Measurements from ENCODE around the gene PDE4D.

DNA sequence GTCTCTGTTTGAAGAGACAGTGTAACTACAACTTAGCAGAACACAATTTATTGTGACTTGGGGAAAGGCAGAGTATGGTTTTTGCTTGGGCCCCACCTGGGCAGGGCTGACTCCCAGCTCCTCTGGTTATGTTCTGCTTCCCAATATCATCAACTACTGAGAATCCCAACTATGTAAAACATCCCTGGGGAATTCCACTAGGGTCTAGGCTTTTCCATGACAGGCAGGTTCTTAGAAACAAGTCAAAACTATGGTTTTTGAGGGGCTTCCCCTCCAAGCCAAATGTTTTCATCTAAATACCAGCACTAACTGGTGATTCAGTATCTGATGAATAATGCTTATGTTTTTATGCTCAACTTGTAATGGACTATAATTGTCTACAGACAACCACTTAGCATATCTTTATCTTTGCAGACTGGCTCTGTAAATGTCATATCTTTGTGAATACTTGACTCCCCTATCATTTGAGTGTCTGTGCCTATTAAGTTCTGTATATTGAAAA, 409.5 kb downstream of the PDE4D start:
- TF ChIP-seq EP300 (IDR thresholded peaks at IDR 0.05): no peak
- TF ChIP-seq, protein P1, sequence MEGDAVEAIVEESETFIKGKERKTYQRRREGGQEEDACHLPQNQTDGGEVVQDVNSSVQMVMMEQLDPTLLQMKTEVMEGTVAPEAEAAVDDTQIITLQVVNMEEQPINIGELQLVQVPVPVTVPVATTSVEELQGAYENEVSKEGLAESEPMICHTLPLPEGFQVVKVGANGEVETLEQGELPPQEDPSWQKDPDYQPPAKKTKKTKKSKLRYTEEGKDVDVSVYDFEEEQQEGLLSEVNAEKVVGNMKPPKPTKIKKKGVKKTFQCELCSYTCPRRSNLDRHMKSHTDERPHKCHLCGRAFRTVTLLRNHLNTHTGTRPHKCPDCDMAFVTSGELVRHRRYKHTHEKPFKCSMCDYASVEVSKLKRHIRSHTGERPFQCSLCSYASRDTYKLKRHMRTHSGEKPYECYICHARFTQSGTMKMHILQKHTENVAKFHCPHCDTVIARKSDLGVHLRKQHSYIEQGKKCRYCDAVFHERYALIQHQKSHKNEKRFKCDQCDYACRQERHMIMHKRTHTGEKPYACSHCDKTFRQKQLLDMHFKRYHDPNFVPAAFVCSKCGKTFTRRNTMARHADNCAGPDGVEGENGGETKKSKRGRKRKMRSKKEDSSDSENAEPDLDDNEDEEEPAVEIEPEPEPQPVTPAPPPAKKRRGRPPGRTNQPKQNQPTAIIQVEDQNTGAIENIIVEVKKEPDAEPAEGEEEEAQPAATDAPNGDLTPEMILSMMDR (IDR thresholded peaks at IDR 0.05): no peak

Measured in tibial nerve (tissue), 4 donors.